ENCODE data around the gene AKAP6. TPM values are rescaled to one million over a fixed set of nuclear protein-coding genes. Genes with fewer than 3 reads are reported as not detected.

The AKAP6 gene
- total RNA-seq, 4 donors from 2014 or later: 4.1 to 34.4 (median 15.3) TPM

DNA sequence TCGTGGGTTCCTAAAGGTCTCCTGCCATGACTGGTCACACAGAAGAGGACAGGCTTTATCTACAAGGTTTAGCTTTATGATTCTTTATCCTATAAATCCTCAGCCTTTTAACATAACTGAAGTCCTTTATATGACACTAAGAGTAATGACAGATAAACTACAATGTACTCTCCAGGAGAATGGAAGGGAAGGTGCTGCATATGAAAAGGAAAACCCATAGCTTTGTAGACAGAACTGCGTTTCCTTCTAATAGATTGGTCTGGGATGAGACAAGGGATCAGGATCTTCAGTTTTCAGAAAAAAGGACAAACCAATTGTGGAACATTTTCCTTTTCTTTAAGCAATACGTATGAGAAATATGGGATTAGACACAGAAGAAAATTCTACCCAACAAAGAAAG is 408.5 kb downstream of the AKAP6 start:
- TF ChIP-seq POLR2A (IDR thresholded peaks at IDR 0.05): no peak
- TF ChIP-seq, protein P1, sequence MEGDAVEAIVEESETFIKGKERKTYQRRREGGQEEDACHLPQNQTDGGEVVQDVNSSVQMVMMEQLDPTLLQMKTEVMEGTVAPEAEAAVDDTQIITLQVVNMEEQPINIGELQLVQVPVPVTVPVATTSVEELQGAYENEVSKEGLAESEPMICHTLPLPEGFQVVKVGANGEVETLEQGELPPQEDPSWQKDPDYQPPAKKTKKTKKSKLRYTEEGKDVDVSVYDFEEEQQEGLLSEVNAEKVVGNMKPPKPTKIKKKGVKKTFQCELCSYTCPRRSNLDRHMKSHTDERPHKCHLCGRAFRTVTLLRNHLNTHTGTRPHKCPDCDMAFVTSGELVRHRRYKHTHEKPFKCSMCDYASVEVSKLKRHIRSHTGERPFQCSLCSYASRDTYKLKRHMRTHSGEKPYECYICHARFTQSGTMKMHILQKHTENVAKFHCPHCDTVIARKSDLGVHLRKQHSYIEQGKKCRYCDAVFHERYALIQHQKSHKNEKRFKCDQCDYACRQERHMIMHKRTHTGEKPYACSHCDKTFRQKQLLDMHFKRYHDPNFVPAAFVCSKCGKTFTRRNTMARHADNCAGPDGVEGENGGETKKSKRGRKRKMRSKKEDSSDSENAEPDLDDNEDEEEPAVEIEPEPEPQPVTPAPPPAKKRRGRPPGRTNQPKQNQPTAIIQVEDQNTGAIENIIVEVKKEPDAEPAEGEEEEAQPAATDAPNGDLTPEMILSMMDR (IDR thresholded peaks at IDR 0.05): no peak
- no peaks in the 10 kb centered on the region for H3K4me1 ChIP-seq
- peaks cover 0 to 6% of the 10 kb centered on the region in 2 donors for H3K9me3 ChIP-seq
- no peaks in the 10 kb centered on the region for H3K36me3 ChIP-seq
- H3K27me3 ChIP-seq: no peaks in the 10 kb centered on the region
- no peak for DNase-seq
- H3K4me3 ChIP-seq: no peak overlapping the region
- intact Hi-C loops (cut with DNase I; ENCODE audit: low total_unique reads): no loop called here
- H3K27ac ChIP-seq: no peak overlapping the region

DNA sequence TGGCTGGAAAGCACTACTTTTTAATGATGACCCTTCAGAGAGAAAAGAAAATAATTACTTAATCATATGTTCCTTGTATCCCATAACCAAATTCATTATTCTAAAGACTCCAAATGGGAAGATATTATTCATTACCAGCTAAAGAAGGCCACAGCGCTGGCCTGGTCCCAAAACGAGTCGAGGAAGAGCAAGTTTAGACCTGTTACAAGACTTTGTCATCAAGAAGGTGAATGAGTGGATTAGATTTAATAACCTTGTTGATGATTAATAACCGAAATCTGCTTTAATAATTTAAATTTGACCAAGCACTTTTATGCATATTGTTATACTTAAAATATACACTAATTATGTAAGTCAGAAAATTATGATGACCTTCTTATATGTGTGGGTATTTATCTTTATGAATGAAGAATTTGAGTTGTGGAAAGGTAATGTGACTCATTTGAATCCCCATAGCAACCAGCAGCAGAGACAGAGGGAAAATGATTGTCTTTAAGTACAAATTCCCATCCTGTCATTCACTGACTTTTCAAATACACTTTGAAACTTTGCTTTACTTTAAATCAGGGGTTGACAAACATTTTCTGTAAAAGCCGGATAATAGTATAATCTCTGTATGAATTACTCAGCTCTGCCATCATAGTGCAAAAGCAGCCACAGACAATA is 409.2 kb downstream of the AKAP6 start:
- intact Hi-C loops (cut with DNase I; ENCODE audit: low total_unique reads): no loop called here
- Histone ChIP-seq H3K4me3 (no peak overlapping the region), H3K27me3 (no peaks in the 10 kb centered on the region), H3K27ac (no peak overlapping the region), H3K9me3 (peaks cover 0 to 6% of the 10 kb centered on the region in 2 donors), H3K36me3 (no peaks in the 10 kb centered on the region), H3K4me1 (no peaks in the 10 kb centered on the region)
- TF ChIP-seq, protein P1 (IDR thresholded peaks at IDR 0.05): no peak
- no peak for TF ChIP-seq POLR2A (IDR thresholded peaks at IDR 0.05)
- no peak for DNase-seq

DNA sequence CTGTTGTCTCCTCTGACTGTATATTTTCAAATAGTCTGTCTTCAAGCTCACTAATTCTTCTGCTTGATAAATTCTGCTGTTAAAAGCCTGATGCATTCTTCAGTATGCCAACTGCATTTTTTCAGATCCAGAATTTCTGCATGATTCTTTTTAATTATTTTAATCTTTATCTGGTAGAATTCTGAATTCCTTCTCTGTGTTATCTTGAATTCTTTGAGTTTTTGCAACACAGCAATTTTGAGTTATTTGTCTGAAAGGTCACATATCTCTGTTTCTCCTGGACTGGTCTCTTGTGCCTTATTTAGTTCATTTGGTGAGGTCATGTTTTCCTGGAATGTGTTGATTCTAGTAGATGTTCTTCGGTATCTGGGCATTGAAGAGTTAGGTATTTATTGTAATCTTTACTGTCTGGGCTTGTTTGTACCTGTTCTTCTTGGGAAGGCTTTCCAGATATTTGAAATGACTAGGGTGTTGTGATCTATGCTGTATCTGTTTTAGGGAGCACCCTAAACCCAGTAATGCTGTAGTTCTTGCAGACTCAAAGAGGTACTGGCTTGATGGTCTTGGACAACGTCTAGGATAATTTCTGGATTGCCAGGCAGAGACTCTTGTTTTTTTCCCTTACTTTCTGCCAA is 415.8 kb downstream of the AKAP6 start:
- intact Hi-C loops (cut with DNase I; ENCODE audit: low total_unique reads): no loop called here
- Histone ChIP-seq H3K36me3 (no peaks in the 10 kb centered on the region), H3K27ac (no peak overlapping the region), H3K27me3 (no peaks in the 10 kb centered on the region), H3K9me3 (no peaks in the 10 kb centered on the region), H3K4me3 (no peak overlapping the region), H3K4me1 (no peaks in the 10 kb centered on the region)
- TF ChIP-seq, protein P1 (IDR thresholded peaks at IDR 0.05): no peak
- TF ChIP-seq POLR2A (IDR thresholded peaks at IDR 0.05): no peak
- DNase-seq: no peak

DNA sequence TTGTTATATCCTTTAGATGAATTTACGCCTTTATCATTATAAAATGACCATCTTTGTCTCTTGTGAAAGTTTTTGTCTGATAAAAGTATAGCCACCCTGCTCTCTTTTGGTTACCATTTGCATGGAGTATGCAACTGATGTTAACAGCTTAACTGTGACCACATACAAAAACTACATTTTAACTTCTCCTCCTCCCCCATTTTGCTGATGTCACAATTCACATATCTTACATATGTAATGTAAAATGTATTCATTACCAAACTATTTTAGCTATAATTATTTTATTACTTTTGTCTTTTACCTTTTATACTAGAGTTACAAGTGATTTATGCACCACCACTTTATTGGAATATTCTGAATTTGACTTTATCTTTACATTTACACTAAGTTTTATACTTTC is 425.1 kb downstream of the AKAP6 start:
- Histone ChIP-seq H3K4me3 (no peak overlapping the region), H3K4me1 (no peaks in the 10 kb centered on the region), H3K36me3 (no peaks in the 10 kb centered on the region), H3K27me3 (no peaks in the 10 kb centered on the region), H3K9me3 (no peaks in the 10 kb centered on the region), H3K27ac (no peak overlapping the region)
- DNase-seq: no peak
- intact Hi-C loops (cut with DNase I; ENCODE audit: low total_unique reads): no loop called here
- TF ChIP-seq POLR2A (IDR thresholded peaks at IDR 0.05): no peak
- TF ChIP-seq, protein P1 (IDR thresholded peaks at IDR 0.05): no peak

DNA sequence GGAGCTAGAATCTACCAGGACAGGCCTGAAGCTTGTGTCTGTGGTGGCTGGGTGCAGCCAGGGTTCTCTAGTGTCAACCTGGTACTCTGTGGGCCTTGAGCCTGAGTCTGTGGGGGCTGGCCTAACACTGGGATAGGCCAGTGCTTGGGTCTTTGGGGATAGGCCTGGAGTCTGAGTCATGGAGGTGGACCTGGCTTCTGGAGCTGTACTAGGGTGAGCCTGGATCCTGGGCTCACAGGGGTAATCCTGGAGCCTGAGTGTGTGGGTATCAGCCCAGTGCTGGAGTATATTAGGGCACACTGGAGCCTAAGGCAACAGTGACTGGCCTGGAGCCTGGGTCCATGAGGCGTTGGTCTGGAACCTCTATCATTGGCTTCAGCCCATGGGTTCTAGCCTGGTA is 427.1 kb downstream of the AKAP6 start:
- H3K27me3 ChIP-seq: no peaks in the 10 kb centered on the region
- no peak overlapping the region for H3K27ac ChIP-seq
- no peak for TF ChIP-seq POLR2A (IDR thresholded peaks at IDR 0.05)
- TF ChIP-seq, protein P1 (IDR thresholded peaks at IDR 0.05): no peak
- H3K4me1 ChIP-seq: no peaks in the 10 kb centered on the region
- H3K9me3 ChIP-seq: no peaks in the 10 kb centered on the region
- no peak for DNase-seq
- intact Hi-C loops (cut with DNase I; ENCODE audit: low total_unique reads): no loop called here
- no peaks in the 10 kb centered on the region for H3K36me3 ChIP-seq
- H3K4me3 ChIP-seq: no peak overlapping the region
